ENCODE data around the gene NAA80.
A peak's percentile ranks its signal among the peaks of the same experiment; 100 is the strongest.

Gene NAA80, protein sequence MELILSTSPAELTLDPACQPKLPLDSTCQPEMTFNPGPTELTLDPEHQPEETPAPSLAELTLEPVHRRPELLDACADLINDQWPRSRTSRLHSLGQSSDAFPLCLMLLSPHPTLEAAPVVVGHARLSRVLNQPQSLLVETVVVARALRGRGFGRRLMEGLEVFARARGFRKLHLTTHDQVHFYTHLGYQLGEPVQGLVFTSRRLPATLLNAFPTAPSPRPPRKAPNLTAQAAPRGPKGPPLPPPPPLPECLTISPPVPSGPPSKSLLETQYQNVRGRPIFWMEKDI

DNA sequence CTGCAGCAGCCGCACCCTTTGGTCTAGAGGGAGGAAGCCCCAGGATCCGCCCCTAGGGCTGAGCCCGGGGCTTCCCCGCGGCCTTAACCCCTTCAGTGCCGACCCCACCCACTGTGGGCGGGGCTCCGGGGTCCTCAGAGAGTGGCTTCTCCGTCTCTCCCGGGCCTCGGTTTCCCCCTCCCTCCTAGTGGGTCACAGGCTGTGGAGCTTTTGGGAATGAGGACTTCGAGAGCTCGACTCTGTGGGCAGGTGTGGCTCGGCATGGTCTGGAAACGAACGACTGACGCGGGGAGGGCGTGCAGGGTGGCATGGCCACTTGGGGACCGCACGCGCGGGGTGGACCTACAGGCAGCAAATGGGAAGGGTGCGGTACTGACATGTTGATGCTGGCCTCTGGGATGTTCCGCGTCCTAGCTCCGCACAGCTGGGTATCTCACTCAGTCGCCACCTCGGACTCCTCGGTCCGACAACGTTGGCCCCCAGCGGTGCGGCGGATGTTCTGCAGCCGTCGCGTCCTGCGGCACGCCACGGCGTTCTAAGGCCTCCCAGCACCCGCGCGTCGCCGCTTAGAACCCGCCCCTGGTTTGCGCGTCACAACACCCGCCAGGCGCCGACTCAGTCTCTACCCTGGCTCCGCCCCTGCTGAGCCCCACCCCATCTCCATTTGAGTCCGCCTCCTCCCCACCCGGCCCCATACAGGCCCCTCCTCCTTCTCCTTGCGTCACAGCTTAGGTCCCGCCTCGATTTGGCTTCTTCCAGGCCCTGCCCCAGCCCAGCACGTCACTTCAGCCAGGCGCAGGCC is at the start of gene NAA80, which contains the start of gene HYAL3:
Gene NAA80, minus strand, starts transcription at position 570 of the 802 bp plus-strand sequence. CDS start 1,942 bp downstream, outside the sequence.
Gene HYAL3, minus strand, starts transcription at position 570 of the 802 bp plus-strand sequence. CDS start 3,803 bp downstream, outside the sequence.
- peak; percentile 100 for DNase-seq (ENCODE audit: low spot score)

DNA sequence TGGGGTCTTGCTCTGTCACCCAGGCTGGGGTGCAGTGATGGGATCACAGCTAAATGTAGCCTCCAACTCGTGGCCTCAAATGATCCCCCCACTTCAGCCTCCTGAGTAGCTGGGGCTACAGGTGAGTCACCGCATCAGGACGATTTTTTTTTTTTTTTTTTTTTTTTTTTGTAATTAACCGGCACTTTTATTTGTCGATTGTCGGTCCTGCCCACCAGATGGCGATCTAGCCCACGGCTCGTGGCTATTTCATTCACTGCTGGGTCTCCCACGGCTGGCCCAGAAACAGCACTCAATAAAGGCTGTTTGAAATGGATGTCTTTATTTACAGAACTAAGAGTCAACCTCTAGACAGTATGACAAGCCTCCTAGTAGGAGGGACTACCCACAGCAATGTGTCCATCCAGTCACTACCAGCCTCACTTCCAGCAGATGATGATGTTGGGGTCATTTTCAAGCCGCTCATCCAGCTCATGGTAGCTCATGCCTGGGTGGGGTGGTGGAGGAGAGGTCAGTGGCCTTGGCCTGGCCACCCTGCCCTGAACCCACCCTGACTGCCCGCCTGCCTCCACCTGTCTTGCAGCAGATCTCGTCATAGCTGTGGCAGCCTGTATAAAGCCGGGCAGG is 48.1 kb upstream of the NAA80 start:
- DNase-seq (ENCODE audit: low spot score): peak; percentile 66

DNA sequence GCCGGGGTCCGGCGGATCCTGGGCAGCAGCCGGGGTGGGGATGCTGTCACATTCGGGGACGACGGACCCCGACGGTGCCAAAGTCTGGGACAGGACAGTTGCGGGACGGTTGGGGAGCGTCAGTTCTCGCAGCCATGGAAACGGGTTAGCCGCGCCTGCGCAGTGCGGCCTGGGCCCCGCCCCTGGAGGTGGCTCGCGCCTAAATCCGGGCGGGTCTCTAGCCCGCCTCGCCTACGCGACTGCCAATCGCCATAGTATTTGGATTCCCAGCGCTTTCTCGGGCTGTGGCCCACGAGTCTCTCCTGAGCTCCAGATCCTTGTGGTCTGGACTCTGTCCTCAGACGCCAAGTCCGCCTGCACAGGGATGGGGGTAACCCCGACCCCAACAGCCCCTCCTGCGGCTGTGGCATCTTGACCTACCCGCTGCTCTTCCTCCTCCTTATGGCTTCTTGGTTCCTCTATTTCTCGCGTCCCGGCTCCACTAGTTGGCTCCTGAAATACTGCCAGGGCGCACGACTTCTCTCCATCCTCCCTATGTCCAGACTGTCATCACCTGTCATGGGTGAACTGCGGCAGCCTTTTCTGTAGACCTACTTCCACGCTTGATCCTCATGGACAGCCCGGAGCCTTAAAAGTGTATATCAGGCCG is 46.5 kb upstream of the NAA80 start, which contains the start of gene ZMYND10:
Gene ZMYND10, minus strand, starts transcription at position 147 of the 649 bp plus-strand sequence. CDS start 153 bp downstream, outside the sequence.
- no peak for DNase-seq (ENCODE audit: low spot score)

DNA sequence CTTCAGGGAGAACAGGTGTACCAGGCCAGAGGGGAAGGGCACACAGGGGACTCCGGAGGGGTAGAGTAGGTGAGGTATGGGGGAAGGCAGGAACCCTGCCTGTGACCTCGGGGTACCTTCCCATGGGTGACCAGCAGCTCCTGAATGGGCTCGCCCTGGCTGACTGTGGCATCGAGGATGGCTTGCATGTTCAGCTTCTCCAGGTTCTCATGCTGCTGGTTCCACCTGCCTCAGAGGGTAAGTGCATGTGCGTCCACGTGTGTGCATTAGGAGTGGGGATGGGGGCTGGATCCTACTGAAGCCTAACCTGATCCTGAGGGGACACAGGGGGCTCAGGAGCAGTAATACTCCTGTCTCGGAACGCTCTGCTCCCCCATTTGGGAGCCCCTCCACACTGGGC is 45.8 kb upstream of the NAA80 start:
- no peak for DNase-seq (ENCODE audit: low spot score)

DNA sequence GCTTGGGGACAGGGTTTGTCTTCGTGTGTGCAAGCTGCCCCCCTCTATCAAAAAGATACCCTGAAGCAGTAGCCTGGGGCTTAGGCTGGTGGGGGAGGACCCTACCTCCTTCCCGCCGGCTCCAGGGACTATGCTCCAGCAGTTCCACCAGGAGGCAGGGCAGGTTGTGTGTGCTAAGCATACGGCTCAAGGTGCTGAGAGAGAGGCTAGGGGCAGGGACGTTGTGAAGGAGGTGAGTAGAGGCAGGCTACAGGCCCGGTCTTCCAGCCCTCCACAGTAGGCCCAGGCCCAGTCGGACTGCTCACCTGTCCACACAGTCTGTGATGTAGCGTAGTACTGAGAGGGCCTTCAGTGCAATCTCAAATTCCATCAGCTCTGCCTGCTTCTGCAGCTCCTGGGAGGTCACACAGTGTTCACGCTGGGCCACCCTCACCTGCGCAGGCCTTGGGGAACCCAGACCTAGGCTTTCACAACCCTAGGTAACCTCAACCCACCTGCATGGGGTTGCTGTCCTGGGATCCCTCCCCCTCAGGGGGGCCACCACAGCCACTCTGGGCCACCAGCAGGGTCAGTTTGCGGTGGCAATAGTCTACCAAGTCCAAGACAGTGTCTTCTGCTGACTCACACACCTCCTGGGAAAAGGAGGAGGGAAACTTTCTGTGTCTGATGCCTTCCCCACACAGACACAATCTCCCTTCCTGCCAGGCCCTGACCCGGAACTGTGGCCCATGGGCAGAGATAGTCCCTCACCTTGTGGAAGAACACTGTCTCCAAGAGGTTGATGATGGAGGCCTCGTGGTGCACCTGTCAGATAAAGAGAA is 43.8 kb upstream of the NAA80 start:
- DNase-seq (ENCODE audit: low spot score): no peak

DNA sequence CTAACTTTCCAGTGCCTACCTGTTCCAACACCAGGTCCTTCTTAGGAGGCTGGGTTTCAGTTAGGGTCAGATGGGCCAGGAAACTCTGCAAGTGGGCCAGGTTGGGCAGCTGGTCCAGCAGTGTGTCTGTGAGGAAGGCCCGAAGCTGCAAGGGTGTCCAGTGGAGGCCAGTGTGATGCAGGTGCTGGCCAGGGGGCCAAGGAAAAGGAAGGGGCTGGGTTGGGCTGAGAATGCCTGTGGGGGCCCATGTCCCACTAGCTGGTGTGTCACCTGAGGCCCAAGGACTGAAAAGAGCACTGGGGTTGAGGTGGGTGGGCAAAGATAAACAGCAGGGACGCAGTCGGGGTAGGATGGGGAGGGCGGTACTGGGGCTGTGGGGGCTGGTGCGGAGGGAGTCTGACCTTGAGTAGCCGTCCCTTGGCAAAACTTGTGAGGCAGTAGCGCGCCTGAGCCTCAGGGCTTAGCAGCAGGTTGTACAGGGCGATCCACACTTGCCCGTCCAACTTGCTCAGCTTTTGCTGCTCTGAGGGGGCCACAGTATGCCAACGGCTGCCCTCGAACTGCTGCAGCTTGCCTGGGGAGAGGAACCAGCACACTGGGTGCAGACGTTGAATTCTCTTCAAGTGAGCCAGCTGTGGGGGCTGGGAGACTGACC is 42.9 kb upstream of the NAA80 start:
- DNase-seq (ENCODE audit: low spot score): no peak

DNA sequence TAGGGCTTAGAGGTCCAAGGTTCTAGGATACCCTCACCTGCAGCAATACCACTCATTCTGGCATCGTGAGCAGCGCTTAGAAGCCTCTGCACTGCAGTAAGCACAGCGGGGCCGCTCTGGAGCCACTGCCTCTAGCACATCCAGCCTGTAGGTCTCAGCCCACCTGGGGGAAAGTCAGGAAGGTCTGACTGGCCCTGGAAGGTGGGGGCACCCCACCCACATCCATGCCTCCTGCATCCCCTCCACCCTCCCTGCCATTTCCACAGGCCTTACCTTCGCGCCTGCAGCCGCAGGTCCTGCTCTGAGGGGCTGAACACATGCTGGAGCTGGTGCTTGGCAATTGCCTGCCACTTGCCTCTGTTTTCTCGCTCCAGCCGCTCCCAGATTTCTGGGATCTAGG is 42.3 kb upstream of the NAA80 start:
- DNase-seq (ENCODE audit: low spot score): no peak

DNA sequence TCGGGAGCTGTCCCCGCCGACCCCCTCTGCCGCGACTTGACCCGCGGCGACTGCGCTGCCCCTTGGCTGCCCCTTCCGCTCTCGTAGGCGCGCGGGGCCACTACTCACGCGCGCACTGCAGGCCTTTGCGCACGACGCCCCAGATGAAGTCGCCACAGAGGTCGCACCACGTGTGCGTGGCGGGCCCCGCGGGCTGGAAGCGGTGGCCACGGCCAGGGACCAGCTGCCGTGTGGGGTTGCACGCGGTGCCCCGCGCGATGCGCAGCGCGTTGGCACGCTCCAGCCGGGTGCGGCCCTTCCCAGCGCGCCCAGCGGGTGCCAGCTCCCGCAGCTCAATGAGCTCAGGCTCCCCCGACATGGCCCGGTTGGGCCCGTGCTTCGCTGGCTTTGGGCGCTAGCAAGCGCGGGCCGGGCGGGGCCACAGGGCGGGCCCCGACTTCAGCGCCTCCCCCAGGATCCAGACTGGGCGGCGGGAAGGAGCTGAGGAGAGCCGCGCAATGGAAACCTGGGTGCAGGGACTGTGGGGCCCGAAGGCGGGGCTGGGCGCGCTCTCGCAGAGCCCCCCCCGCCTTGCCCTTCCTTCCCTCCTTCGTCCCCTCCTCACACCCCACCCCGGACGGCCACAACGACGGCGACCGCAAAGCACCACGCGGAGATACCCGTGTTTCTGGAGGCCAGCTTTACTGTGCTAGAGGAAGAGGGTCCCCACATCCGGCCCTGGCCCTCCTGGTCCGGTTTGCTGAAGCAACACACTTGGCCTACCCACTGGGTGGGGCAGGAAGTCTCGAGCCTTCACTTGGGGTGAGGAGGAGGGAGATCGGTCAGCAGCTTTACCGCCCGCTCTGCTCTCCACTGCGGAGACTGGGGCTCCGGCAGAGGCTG is 41.5 kb upstream of the NAA80 start, which contains the start of gene RASSF1:
Gene RASSF1, minus strand, starts transcription at position 389 of the 882 bp plus-strand sequence. Its CDS starts 31 bp downstream, at position 358.
- DNase-seq (ENCODE audit: low spot score): no peak

DNA sequence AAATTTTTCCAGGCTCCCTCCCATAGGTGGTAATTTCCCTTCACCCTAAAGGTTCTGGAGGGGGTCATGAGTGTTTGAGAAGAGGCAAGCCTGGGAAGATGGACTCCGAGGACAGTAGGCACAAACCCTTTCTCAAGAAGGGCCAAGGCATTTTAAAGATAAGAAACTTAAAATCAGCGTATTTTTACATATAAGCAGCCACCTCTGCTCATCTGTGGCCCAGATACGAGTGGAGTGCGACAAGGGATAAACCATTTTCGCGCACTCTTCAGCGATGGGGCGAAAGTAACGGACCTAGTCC is 40.9 kb upstream of the NAA80 start:
- no peak for DNase-seq (ENCODE audit: low spot score)

DNA sequence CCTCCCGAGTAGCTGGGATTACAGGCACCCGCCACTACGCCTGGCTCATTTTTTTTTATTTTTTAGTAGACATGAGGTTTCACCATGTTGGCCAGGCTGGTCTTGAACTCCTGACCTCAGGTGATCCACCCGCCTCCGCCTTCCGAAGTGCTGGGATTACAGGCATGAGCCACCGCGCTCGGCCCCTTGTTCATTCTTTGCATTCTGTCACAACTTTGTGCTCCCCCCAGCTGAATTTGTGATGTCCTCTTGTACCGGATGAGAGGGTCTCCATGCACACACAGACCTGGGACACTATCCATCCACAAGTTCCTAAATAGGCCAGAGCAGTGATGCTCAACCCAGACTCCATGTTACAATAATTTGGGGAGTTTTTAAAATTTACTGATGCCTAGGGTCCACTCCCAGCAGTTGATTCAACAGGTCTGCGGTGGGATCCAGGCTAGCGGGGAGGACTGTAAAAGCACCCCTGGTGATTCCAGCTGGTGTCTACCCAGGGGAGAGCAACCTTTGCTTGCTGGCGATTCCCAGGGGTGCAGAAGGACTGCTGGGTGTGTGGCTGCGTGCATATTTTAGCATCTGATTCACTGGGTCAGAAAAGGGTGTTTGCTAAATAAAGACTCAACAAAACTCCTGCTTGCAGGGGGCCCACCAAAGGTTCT is 40.4 kb upstream of the NAA80 start:
- DNase-seq (ENCODE audit: low spot score): no peak

DNA sequence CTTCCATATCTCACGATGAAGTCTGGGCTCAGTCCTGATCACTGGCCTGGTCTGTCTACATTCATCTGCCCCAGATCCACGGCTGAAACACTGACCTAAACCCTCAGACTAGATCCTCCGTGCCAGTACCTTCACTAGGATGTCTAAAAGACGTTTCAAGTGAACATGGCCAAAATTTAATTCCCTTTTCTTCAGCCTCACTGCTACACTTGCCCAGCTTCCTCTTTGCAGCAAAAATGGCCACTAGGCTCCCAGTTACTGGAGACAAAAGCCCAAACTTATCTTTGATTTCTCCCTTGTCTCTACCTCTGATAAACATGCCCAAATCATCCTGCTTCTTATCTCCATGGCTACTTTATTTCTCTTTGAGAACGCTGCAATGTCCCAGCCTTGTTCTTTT is 39.8 kb upstream of the NAA80 start:
- peak; percentile 36 for DNase-seq (ENCODE audit: low spot score)

DNA sequence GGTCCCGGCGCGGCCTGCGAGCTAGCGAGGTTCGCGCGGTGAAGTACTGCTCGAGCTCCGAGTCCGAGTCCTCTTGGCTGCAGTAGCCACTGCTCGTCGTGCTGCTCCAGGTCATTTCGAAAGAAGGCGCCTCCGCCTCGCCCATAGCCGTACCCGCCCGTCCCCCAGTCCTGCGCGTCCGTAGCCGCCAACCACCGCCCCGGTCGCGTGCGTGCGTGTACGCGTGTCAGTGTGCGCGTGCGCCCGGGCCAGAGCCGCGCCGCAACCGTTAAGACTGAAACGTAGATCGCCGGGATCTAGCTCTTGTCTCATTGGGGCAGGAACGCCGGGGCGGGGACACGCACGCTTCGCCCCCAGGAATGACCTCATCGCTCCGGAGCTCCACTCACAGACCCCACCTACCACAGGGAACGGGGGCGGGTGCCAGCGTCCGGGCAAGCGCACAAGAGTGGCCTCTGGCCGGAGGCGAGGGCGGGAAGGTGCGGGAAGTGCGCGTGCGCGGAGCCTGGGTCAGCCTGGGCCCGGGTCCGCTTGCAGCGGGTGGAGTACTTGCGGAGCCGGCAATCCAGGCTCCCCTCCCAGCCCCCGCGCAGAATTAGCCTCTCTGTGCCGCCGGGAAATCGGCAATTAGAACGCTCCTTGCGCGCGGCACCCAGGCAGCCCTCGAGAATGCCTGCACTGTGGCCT is 38.1 kb upstream of the NAA80 start:
- peak; percentile 97 for DNase-seq (ENCODE audit: low spot score)

DNA sequence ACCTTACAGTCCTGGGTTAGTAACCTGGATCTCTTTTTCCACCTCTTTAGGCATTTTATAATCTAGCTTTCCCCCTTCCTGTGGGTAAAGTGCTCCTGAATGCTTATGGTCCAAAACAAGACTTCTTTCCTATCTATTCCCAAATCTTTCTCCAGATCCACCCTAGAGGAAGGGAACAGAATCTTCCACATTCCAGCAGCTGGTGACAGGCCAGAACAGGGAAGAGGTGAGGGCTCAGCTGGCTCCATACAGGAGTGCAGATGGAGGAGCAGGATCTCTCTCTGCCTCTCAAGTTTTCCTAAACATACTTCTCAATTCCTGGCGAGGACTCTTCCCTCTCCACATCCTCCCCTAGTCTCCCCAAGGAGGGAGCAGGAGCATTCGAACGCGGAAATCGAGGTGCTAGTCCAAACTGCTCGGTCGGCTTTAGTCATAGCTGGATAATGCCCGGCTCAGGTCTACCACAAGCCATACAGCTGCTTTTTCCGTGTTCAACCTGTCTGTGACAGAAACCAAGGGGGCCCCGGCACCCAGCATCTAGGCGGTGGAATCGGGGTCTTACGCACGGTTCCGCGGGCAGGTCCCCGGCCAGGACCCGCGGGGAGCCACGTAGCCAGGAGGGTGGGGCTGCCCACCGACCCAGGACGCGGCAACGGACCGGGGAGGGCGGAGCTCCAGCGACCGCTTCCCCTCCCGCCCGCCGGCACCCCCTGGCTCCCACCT is 37.4 kb upstream of the NAA80 start:
- peak; percentile 26 for DNase-seq (ENCODE audit: low spot score)

DNA sequence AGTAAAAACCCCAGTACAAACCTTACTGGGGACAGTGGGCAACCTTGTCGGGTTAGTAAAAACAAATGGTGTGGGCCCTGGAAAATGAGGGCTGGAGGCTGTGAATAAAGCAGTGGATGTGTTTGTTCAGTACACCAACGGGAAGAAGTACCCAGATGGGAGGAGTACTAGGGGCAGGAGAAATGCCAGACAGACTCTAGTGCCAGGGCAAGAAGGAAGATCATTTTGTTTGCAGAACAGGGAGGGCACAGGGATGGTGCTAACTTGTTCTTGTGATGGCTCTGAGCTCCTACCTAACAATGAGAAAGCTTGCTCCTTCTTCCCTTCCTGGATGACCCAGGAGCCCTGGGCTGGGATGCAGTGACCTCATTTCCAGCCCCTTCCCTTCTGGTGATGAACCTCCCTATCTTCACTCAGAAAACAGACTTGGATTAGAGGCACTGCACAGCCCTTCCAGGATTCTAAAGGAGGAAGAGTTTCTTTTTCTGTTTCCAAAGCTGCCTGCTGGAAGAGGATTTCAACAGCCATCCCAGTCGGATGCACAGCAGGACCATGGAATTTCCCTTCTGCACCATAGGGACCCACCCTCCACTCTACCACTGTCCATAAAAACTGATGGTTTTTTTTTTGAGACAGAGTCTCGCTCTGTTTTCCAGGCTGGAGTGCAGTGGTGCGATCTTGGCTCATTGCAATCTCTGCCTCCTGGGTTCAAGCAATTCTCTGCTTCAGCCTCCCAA is 35.3 kb upstream of the NAA80 start:
- DNase-seq (ENCODE audit: low spot score): no peak

DNA sequence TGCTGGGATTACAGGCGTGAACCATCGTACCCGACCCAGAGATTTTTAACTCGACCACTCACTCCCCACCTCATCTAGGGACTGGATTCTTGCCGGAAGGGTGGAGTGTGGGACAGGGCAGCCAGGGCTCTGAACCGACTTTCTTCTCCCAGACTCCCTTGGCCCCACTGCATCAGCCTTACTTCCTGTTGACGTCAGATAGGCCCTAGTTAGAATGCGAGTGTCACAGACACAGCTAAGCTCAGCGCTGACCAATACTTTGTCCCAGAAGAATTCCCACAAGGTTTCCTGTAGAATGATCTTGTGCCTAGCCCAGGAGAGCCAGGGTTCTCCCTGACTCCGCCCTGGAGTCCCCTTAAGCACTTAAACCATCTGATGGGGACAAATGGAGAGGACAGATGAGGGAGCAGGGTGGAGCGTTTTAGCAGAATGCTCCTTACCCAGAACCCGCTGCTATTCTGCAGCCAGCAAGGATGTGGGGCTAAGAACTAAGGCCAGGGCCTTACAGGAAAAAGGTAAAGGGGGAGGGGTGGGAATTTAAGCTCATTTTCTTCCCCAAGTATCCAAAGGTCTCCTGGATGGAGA is 34.6 kb upstream of the NAA80 start:
- DNase-seq (ENCODE audit: low spot score): no peak

DNA sequence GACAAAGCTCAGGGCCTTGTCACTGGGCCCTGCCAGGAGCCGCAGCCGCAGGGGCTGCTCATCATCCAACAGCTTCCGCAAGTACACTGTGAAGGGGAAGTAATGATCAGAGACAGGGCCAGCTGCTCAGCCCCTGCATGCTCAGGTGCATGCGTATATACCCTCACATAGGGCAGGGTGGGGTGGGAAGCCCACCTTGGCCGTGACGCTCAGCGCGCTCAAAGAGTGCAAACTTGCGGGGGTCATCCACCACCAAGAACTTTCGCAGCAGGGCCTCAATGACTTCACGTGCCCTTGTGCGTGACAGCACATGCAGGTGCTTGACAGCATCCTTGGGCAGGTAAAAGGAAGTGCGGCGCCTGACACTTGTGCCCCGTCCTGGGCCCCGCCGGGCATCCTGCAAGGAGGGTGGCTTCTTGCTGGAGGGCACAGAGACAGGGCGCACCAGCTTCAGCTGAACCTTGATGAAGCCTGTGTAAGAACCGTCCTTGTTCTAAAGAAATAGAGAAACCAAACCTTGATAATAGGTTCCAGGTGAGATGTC is 32.2 kb upstream of the NAA80 start:
- DNase-seq (ENCODE audit: low spot score): no peak

DNA sequence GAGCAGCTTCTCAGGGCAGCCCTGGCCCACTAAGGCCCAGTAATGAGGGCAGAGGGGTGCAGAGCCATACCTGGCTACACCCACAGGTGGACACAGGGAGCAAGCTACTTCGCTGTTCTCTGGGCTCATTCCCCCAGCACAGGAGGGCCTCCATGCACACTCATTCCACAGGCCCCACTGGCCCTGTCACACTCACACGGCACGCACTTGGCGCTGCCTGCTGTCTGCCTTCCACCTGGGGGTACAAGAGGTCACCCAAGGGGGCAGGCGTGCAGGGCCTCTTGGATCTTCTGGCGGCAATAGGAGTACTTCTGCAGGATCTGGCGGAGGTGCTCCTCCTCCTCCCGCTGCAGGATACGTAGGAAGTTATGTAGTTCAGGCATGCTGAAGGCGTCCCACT is 31.1 kb upstream of the NAA80 start:
- no peak for DNase-seq (ENCODE audit: low spot score)
